Breast epithelium (tissue), 3 donors: Measurements from ENCODE around the gene F2RL1.
"Not testable (repeated sequence)": the region's sequence is repeated elsewhere in the genome, so short reads cannot be mapped to it uniquely, and the experiment has no call there.

Experiments
- POLR2A ChIP-seq: fragments of 450-650 bp; IDR thresholded peaks from one replicate; pipeline ENCODE4 v1.6.1; 2016; ENCODE audit warnings: antibody characterized with exemption, mild to moderate bottlenecking, moderate library complexity
- TF ChIP-seq, protein P1 (sequence below), 3 donors: fragments of 450-650 bp; IDR thresholded peaks; one replicate each; pipeline ENCODE4 v1.5.1; 2016 to 2017; ENCODE audit warnings: antibody characterized with exemption in 3 of 3, mild to moderate bottlenecking in 3 of 3, moderate library complexity in 3 of 3

DNA sequence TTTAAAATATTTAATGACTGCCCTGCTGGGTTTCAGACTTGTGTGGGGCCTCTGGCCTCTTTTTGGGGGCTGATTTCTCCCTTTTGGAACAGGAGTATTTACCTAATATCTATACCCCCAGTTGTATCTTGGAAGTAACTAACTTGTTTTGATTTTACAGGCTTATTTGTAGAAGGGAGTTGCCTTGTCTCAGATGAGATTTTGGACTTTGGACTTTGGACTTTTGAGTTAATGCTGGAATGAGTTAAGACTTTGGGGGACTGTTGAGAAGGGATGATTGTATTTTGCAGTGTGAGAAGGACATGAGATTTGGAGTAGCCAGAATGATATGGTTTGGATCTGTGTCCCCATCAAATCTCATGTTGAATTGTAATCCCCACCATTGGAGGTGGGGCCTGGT lies 36.7 kb downstream of the F2RL1 start:
- TF ChIP-seq, protein P1, sequence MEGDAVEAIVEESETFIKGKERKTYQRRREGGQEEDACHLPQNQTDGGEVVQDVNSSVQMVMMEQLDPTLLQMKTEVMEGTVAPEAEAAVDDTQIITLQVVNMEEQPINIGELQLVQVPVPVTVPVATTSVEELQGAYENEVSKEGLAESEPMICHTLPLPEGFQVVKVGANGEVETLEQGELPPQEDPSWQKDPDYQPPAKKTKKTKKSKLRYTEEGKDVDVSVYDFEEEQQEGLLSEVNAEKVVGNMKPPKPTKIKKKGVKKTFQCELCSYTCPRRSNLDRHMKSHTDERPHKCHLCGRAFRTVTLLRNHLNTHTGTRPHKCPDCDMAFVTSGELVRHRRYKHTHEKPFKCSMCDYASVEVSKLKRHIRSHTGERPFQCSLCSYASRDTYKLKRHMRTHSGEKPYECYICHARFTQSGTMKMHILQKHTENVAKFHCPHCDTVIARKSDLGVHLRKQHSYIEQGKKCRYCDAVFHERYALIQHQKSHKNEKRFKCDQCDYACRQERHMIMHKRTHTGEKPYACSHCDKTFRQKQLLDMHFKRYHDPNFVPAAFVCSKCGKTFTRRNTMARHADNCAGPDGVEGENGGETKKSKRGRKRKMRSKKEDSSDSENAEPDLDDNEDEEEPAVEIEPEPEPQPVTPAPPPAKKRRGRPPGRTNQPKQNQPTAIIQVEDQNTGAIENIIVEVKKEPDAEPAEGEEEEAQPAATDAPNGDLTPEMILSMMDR (IDR thresholded peaks at IDR 0.05) = not testable (repeated sequence)
- not testable (repeated sequence) for TF ChIP-seq POLR2A
